ENCODE data around the gene RGPD8.

The RGPD8 gene

DNA sequence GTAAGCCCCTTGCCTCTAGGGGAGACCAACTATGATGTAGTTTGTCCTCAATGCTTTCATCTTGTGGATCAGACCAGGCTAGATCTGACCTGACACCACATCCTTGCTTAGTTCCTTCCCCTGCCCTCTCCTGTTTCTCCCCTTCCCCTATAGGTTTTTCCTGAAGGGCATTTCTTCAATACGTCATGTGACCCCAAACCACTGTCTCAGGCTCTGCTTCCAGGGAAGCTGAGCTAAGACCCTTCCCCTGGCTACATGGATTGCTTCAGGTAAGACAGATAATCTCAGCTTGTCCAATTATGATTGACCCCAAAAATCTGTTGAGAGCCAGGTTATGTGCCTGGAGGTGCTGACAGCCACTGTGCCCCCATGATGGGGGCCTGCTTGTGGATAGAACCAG lies 25.9 kb upstream of the RGPD8 start:
- Histone ChIP-seq H3K14ac (ENCODE audit: low read length in 2 of 2) (no peak overlapping the region), H3K79me1 (replicated peaks; ENCODE audit: low read length, poor library complexity, severe bottlenecking) (no peaks in the 10 kb centered on the region), H2AFZ (ENCODE audit: low read depth, low read length) (no peak overlapping the region), H3K4me1 (ENCODE audit: control insufficient read depth, insufficient read depth, low read depth, low read length) (no peaks in the 10 kb centered on the region), H3K9ac (ENCODE audit: low read length) (no peak overlapping the region), H3K9me3 (ENCODE audit: control insufficient read depth, low read length) (no peaks in the 10 kb centered on the region), H4K91ac (ENCODE audit: low read length) (no peak overlapping the region), H2BK12ac (ENCODE audit: low read length in 2 of 2) (no peak overlapping the region), H3K4ac (ENCODE audit: low read depth in 1 of 2, low read length in 2 of 2) (no peak overlapping the region), H3K27ac (ENCODE audit: low read length, poor library complexity, severe bottlenecking) (no peak overlapping the region), H4K8ac (ENCODE audit: low read length) (no peak overlapping the region), H2BK5ac (ENCODE audit: low read depth, low read length, poor library complexity, severe bottlenecking) (no peak overlapping the region), H3K4me2 (ENCODE audit: low read length, poor library complexity, severe bottlenecking) (no peak overlapping the region), H3K23ac (ENCODE audit: low read length in 2 of 2) (no peak overlapping the region), H3K18ac (ENCODE audit: low read depth in 1 of 2, low read length in 2 of 2) (no peak overlapping the region), H3K4me3 (ENCODE audit: insufficient read depth in 1 of 2, low read depth in 1 of 2, low read length in 2 of 2) (no peak overlapping the region), H3K27me3 (ENCODE audit: control insufficient read depth in 1 of 2, insufficient read depth in 1 of 2, low read length in 2 of 2) (peaks cover 12 to 19% of the 10 kb centered on the region in 2 experiments), H2AK5ac (ENCODE audit: low read length, severe bottlenecking) (no peak overlapping the region), H3K36me3 (ENCODE audit: control insufficient read depth in 1 of 2, insufficient read depth in 2 of 2, low read depth in 1 of 2, low read length in 2 of 2) (no peaks in the 10 kb centered on the region), H2BK15ac (ENCODE audit: low read depth, poor library complexity, severe bottlenecking) (no peak overlapping the region), H2BK120ac (ENCODE audit: low read depth, low read length) (no peak overlapping the region)
- DNase-seq = no peak
- 77% methylated on average over 1 of the region's 1 CpG for WGBS

DNA sequence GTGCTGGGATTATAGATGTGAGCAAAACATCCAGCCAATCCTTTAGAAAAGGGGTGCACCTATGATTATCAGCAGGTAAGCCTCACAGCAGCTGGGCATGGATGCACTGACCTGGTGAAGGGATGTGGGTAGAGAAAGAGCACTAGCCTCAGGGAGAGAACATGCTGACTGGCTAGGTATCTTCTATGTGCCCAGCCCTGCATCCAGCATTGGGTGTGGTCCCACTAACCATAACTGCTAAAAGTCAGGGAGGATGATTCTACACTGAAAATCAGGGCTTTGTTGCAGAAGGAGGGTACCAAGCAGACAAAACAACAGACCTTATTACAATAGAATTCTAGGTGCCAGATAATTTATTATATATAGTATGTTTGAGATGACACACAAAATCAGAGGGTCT lies 21.1 kb upstream of the RGPD8 start:
- Histone ChIP-seq H3K4ac (ENCODE audit: low read depth in 1 of 2, low read length in 2 of 2) (no peak overlapping the region), H3K27me3 (ENCODE audit: control insufficient read depth in 1 of 2, insufficient read depth in 1 of 2, low read length in 2 of 2) (peaks cover 11 to 25% of the 10 kb centered on the region in 2 experiments), H3K4me1 (ENCODE audit: control insufficient read depth, insufficient read depth, low read depth, low read length) (no peaks in the 10 kb centered on the region), H2BK5ac (ENCODE audit: low read depth, low read length, poor library complexity, severe bottlenecking) (no peak overlapping the region), H3K23ac (ENCODE audit: low read length in 2 of 2) (no peak overlapping the region), H3K79me1 (replicated peaks; ENCODE audit: low read length, poor library complexity, severe bottlenecking) (no peaks in the 10 kb centered on the region), H3K9me3 (ENCODE audit: control insufficient read depth, low read length) (peaks cover 9% of the 10 kb centered on the region), H2BK120ac (ENCODE audit: low read depth, low read length) (no peak overlapping the region), H3K36me3 (ENCODE audit: control insufficient read depth in 1 of 2, insufficient read depth in 2 of 2, low read depth in 1 of 2, low read length in 2 of 2) (no peaks in the 10 kb centered on the region), H3K4me2 (ENCODE audit: low read length, poor library complexity, severe bottlenecking) (no peak overlapping the region), H2AFZ (ENCODE audit: low read depth, low read length) (no peak overlapping the region), H3K9ac (ENCODE audit: low read length) (no peak overlapping the region), H4K91ac (ENCODE audit: low read length) (no peak overlapping the region), H4K8ac (ENCODE audit: low read length) (no peak overlapping the region), H3K18ac (ENCODE audit: low read depth in 1 of 2, low read length in 2 of 2) (no peak overlapping the region), H2BK12ac (ENCODE audit: low read length in 2 of 2) (no peak overlapping the region), H3K14ac (ENCODE audit: low read length in 2 of 2) (no peak overlapping the region), H2AK5ac (ENCODE audit: low read length, severe bottlenecking) (no peak overlapping the region), H3K27ac (ENCODE audit: low read length, poor library complexity, severe bottlenecking) (no peak overlapping the region), H2BK15ac (ENCODE audit: low read depth, poor library complexity, severe bottlenecking) (no peak overlapping the region), H3K4me3 (ENCODE audit: insufficient read depth in 1 of 2, low read depth in 1 of 2, low read length in 2 of 2) (no peak overlapping the region)
- no peak for DNase-seq

DNA sequence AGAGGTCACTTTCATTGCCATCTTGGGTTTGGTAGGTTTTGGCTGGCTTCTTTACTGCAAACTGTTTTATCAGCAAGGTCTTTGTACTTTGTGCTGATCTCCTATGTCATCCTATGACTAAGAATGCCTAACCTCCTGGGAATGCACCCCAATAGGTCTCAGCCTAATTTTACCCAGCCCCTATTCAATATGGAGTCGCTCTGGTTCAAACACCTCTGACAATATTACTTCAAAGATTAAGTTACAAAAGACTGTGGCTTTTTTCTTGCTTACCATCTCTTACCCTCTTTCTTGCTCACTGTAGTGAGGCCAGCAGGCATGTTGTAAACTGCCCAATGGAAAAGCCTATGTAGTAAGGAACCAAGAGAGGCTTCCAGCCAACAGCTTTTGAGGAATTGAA lies 17.9 kb upstream of the RGPD8 start:
- Histone ChIP-seq H4K91ac (ENCODE audit: low read length) (no peak overlapping the region), H3K9ac (ENCODE audit: low read length) (no peak overlapping the region), H2BK120ac (ENCODE audit: low read depth, low read length) (no peak overlapping the region), H3K4me1 (ENCODE audit: control insufficient read depth, insufficient read depth, low read depth, low read length) (no peaks in the 10 kb centered on the region), H3K14ac (ENCODE audit: low read length in 2 of 2) (no peak overlapping the region), H2AK5ac (ENCODE audit: low read length, severe bottlenecking) (no peak overlapping the region), H3K9me3 (ENCODE audit: control insufficient read depth, low read length) (peaks cover 9% of the 10 kb centered on the region), H3K4me3 (ENCODE audit: insufficient read depth in 1 of 2, low read depth in 1 of 2, low read length in 2 of 2) (no peak overlapping the region), H3K18ac (ENCODE audit: low read depth in 1 of 2, low read length in 2 of 2) (no peak overlapping the region), H2AFZ (ENCODE audit: low read depth, low read length) (no peak overlapping the region), H2BK15ac (ENCODE audit: low read depth, poor library complexity, severe bottlenecking) (no peak overlapping the region), H2BK12ac (ENCODE audit: low read length in 2 of 2) (no peak overlapping the region), H4K8ac (ENCODE audit: low read length) (no peak overlapping the region), H2BK5ac (ENCODE audit: low read depth, low read length, poor library complexity, severe bottlenecking) (no peak overlapping the region), H3K36me3 (ENCODE audit: control insufficient read depth in 1 of 2, insufficient read depth in 2 of 2, low read depth in 1 of 2, low read length in 2 of 2) (no peaks in the 10 kb centered on the region), H3K79me1 (replicated peaks; ENCODE audit: low read length, poor library complexity, severe bottlenecking) (no peaks in the 10 kb centered on the region), H3K4me2 (ENCODE audit: low read length, poor library complexity, severe bottlenecking) (no peak overlapping the region), H3K23ac (ENCODE audit: low read length in 2 of 2) (no peak overlapping the region), H3K4ac (ENCODE audit: low read depth in 1 of 2, low read length in 2 of 2) (no peak overlapping the region), H3K27me3 (ENCODE audit: control insufficient read depth in 1 of 2, insufficient read depth in 1 of 2, low read length in 2 of 2) (peaks cover 3 to 15% of the 10 kb centered on the region in 2 experiments), H3K27ac (ENCODE audit: low read length, poor library complexity, severe bottlenecking) (no peak overlapping the region)
- no peak for DNase-seq
- 100% methylated on average over 1 of the region's 1 CpG for WGBS

DNA sequence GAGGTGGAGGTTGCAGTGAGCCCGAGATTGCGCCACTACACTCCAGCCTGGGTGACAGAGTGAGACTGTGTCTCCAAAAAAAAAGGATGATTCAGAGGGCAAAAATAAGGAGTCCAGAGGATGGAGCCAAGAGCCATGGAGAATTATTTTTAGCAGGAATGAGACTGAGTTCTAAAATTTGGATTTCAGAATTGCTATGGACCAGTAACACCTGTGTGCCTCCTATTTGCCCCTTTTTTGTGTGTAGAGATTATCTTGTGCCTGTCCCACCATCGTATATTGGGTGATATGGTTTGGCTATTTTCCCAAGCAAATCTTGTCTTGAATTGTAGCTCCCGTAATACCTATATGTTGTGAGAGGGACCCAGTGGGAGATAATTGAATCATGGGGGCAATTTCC lies 16.4 kb upstream of the RGPD8 start:
- H2BK15ac ChIP-seq (ENCODE audit: low read depth, poor library complexity, severe bottlenecking) = no peak overlapping the region
- no peaks in the 10 kb centered on the region for H3K79me1 ChIP-seq (replicated peaks; ENCODE audit: low read length, poor library complexity, severe bottlenecking)
- H3K18ac ChIP-seq (ENCODE audit: low read depth in 1 of 2, low read length in 2 of 2) = no peak overlapping the region
- H3K4me1 ChIP-seq (ENCODE audit: control insufficient read depth, insufficient read depth, low read depth, low read length) = no peaks in the 10 kb centered on the region
- no peak overlapping the region for H3K4ac ChIP-seq (ENCODE audit: low read depth in 1 of 2, low read length in 2 of 2)
- no peak overlapping the region for H3K4me2 ChIP-seq (ENCODE audit: low read length, poor library complexity, severe bottlenecking)
- H3K36me3 ChIP-seq (ENCODE audit: control insufficient read depth in 1 of 2, insufficient read depth in 2 of 2, low read depth in 1 of 2, low read length in 2 of 2) = no peaks in the 10 kb centered on the region
- H2BK5ac ChIP-seq (ENCODE audit: low read depth, low read length, poor library complexity, severe bottlenecking) = no peak overlapping the region
- WGBS = 89% methylated on average over 4 of the region's 4 CpGs
- H3K9ac ChIP-seq (ENCODE audit: low read length) = no peak overlapping the region
- peaks cover 9% of the 10 kb centered on the region for H3K9me3 ChIP-seq (ENCODE audit: control insufficient read depth, low read length)
- H3K23ac ChIP-seq (ENCODE audit: low read length in 2 of 2) = no peak overlapping the region
- no peak overlapping the region for H3K14ac ChIP-seq (ENCODE audit: low read length in 2 of 2)
- no peak overlapping the region for H3K4me3 ChIP-seq (ENCODE audit: insufficient read depth in 1 of 2, low read depth in 1 of 2, low read length in 2 of 2)
- no peak overlapping the region for H3K27ac ChIP-seq (ENCODE audit: low read length, poor library complexity, severe bottlenecking)
- no peak overlapping the region for H2BK120ac ChIP-seq (ENCODE audit: low read depth, low read length)
- no peak overlapping the region for H4K8ac ChIP-seq (ENCODE audit: low read length)
- H3K27me3 ChIP-seq (ENCODE audit: control insufficient read depth in 1 of 2, insufficient read depth in 1 of 2, low read length in 2 of 2) = peaks cover 3 to 9% of the 10 kb centered on the region in 2 experiments
- H2BK12ac ChIP-seq (ENCODE audit: low read length in 2 of 2) = no peak overlapping the region
- no peak overlapping the region for H2AFZ ChIP-seq (ENCODE audit: low read depth, low read length)
- no peak overlapping the region for H4K91ac ChIP-seq (ENCODE audit: low read length)
- H2AK5ac ChIP-seq (ENCODE audit: low read length, severe bottlenecking) = no peak overlapping the region
- no peak for DNase-seq

Measured in mesenchymal stem cell (in vitro differentiated cells and primary cell).